ENCODE data around the gene CLHC1.
"Not testable (repeated sequence)": the region's sequence is repeated elsewhere in the genome, so short reads cannot be mapped to it uniquely, and the experiment has no call there.

CLHC1 gene

DNA sequence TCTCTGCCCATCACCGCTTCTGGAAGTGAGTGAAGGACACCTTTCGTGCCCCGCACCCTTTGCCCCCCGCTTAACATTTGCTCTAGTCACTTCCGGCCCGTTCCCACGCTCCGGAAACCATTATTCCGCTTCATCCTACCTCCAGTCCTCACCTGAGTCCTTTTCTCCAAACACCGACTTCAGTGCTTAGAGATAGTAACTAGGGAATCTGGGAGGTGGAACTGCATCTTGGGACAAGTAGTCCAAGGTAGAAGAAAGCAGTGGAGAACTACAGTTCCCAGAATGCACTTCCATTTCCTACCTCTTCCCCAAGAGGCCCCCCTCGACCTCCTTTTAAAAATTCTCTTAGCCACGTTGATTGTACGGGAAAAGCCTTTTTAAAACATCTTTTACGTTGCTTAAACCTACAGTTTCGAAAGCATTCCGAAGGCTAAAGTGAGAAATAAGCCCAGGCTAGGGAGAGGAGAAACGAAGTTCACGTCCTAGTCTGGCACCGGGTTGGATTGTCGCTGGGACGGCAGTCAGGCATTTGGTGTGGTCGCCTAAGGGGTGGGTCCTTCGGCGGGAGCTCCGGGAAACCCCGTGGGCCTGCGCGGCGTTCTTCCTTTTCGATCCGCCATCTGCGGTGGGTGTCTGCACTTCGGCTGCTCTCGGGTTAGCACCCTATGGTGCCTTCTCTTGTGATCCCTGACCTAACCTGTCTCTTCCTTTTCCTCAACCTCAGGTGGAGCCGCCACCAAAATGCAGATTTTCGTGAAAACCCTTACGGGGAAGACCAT, at the start of gene CLHC1, which contains the start of gene RPS27A:
Gene CLHC1, minus strand, starts transcription at position 210 of the 779 bp plus-strand sequence. CDS start 9,882 bp downstream, outside the sequence.
Gene RPS27A, plus strand, starts transcription at position 605 of the 779 bp plus-strand sequence. Its CDS starts 137 bp downstream, at position 742.
- peak; percentile 87 for DNase-seq

DNA sequence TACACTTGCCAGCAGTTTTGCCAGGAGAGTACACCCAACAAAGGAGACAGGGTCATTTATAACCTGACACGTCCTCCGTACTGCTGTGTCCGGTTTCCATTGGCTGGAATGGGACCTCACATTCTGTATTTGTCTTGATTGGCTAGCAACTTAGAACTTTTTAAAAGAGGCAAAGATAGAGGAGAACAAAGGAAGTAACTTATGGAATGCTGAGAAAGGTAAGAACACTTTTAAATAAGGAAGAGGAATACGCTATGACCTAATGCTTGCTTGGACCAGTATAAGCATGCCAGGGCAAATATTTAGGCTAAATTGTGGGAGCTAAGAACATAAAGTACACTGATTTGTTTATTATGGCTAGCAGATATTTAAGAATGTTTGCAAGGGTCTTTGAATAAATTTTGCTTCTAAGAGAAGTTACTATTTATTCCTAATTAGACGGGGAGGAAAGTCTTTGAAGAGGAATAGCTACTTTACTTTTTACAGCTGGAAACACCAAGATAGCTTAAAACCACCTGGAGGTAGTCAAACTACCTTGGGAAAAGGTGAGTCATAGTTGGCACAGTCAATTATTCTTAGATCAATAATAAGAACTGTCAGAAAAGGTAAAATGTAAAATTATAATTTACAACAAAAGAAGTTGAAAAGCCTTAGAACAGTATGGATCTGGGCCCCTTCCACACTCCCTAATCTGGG, 48.9 kb upstream of the CLHC1 start:
- DNase-seq = not testable (repeated sequence)

DNA sequence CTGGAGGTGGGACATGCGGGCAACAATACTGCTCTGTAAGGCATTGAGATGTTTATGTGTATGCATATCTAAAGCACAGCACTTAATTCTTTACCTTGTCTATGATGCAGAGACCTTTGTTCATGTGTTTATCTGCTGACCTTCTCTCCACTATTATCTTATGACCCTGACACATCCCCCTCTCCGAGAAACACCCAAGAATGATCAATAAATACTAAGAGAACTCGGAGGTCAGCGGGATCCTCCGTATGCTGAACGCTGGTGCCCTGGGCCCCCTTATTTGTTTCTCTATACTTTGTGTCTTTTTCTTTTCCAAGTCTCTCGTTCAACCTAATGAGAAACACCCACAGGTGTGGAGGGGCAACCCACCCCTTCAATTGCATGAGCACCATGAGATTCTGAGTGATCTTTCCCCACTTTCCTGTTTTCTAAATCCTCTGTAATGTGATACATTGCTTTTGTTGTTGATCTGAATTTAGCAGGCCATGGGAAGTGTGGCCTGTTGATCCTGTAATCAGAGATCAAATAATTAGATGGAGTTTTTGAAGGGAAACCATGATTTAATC, 47.8 kb upstream of the CLHC1 start:
- DNase-seq = not testable (repeated sequence)

DNA sequence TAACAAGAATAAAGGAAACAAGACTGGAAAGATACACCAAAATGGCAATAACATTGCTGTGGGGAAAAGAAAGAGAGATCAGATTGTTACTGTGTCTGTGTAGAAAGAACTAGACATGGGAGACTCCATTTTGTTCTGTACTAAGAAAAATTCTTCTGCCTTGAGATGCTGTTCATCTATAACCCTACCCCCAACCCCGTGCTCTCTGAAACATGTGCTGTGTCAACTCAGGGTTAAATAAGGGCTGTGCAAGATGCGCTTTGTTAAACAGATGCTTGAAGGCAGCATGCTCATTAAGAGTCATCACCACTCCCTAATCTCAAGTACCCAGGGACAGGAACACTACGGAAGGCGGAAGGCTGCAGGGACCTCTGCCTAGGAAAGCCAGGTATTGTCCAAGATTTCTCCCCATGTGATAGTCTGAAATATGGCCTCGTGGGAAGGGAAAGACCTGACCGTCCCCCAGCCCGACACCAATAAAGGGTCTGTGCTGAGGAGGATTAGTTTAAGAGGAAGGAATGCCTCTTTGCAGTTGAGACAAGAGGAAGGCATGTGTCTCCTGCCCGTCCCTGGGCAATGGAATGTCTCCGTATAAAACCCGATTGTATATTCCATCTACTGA, 47.2 kb upstream of the CLHC1 start:
- not testable (repeated sequence) for DNase-seq

DNA sequence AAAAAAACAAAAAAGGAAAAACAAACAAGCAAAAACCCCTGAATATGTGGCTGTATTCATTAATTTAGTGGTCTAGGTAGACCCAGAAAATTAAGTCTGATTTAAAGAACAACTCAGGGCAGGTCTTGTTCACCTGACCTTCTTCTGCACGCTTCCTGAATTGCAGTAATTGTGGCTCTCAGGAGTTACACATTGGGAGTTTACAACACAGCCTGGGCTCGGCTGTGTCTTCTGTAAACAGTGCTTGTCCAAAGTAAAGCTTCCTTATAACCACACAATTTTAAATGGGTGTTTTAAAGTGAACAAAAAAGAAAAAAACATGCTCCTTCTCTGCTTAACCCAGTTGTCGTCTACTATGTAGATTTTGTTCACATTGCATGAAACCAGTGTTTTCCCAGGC, 45.2 kb upstream of the CLHC1 start:
- DNase-seq = no peak

DNA sequence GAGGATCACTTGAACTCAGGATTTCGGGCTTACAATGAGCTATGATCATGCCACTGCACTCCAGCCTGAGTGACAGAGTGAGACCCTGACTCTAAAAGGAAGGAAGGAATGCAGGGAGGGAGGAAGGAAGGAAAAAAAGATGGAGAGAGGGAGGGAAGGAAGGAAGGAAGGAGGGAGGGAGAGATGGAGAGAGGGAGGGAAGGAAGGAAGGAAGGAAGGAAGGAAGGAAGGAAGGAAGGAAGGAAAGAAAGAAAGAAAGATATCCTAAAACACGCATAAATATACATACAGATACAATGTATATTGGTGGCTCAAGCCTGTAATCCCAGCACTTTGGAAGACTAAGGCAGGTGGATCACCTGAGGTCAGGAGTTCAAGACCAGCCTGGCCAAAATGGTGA, 42.3 kb upstream of the CLHC1 start:
- DNase-seq = not testable (repeated sequence)

DNA sequence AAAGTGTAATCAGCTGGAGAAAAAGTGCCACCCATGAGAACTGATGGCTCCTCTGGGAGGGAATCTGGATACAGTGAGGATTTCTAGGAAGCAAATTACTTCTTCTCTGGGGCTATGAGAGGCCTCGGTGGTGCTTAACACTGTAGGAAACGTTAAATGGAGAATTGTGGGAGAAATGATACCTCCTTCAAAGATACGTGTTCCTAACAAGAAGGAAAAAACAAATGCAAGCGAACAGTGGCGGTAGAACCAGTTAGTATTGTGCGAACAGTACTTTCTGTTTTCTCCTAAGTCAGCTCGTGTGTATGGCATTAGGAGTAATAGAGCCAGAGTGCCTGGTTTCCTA, 37.5 kb upstream of the CLHC1 start:
- no peak for DNase-seq

DNA sequence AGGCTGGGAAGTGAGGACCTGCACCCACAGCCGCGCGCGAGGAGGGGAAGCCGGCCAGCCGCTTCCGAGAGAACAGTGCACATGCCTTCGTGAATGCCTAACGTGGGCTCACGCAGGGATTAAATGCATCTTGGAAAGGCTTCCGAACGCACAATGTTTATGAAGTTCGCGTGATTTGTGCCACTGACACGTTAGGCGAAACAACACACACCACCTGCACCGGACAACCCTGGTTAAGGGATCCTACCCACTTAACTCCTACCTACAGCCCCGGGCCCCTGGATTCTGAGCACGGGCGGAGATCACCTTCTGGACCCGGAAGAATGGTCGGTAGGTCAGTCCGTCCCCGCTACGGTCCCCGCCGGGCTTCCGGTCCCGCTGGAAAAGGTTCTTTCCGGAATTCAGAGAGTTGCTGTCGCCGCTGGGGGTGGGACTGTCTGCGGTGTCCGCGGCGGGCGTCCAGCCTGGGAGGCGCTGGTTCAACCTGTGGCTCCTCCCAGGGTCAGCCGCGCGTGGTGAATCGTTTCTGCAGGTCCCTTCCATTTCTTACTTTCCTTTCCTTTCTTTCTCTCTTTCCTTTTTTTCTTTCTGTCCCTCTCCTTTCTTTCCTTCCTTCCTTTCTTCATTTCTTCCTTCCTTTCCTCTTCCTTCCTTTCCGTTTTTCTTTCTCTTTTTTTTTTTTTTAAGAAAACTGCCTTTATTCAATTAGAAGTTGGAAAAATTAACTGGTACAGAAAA, 37.0 kb upstream of the CLHC1 start, which contains the start of gene MTIF2:
Gene MTIF2, minus strand, starts transcription at position 325 of the 738 bp plus-strand sequence. CDS start 5,373 bp downstream, outside the sequence.
- DNase-seq = peak; percentile 84

DNA sequence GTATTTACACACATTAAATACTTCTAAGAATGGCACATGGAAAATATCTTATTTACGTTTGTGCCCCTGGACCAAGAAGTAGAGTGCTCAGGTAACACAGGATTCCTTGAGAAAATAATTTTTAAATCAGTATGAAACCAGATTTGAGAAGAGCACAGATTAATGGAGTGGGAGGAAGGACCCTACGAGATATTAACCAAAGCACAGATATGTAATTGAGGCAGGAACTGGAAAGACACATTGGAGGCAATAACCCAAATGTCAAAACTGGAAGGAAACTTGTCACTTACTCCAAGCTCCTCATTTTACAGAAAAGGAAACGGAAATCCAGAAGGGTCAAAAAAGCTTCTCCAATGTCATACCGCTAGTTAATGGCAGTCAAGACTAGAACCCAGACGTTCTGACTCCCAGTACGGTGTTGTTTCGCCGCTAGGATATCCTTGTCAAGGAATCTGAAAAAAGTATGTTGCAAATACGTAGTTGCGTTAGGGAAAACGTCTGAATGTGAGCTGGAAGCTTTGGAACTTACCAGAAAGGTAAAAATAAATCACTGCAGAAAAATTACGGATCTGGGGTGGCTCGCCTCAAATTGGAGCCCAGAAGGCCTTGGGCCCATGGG, 36.3 kb upstream of the CLHC1 start:
- no peak for DNase-seq

DNA sequence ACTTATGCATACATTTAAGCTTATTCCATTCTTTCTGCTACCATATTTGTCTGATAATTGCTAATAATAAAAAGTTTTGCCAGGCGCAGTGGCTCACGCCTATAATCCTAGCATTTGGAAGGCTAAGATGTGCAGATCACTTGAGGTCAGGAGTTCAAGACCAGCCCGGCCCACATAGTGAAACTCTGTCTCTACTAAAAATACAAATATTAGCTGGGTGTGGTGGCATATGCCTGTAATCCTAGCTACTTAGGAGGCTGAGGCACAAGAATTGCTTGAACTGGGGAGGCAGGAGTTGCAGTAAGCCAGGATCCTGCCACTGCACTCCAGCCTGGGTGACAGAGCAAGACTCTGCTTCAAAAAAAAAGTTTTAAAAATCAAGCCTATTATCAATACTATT, 27.5 kb upstream of the CLHC1 start:
- DNase-seq = not testable (repeated sequence)

DNA sequence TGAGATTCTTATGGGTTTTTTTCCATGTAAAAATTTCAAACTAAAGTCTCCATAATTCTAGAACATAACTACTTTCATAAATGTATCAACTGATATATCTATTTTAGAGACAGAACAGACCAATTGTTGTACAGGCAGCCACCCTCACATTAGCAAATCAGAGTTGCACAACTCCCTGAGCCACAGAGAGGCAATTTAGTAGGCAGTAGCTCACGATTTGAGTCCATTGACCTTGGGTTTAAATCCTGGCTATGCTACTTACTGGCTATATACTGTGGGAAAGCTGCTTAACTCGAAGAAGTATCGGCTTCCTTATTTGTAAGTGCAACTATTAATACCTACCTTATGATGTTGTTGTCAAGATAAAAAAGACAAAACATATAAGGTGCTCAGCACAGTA, 20.7 kb upstream of the CLHC1 start:
- no peak for DNase-seq

DNA sequence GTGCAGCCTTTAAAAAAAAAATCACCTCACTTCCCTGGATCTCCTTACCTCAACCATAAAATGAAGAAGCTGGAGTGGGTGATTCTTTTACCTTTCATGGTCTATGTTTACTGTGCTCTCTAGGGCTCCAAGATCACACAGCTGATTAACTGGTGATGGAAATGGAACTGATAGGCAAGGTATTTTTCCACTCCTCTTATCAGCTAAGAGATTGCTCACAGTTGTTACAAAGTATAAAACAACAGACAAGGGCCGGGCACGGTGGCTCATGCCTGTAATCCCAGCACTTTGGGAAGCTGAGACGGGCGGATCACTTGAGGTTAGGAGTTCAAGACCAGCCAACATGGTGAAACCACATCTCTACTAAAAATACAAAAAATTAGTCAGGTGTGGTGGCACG, 14.9 kb upstream of the CLHC1 start:
- DNase-seq = no peak

DNA sequence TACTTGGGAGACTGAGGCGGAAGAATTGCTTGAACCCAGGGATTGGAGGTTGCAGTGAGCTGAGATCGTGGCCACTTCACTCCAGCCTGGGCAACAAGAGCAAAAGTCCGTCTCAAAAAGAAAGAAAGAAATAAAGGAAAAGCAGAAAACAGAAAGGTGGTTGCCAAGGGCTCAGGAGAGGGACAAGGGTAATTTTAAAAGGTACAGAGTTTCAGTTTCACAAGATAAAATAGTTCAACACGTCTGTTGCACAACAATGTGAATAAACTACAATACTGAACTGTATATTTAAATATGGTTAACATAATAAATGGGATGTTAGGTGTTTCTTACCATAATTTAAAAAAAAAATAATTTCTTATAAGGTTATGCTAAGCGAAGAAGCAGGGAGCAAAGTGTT, 13.3 kb upstream of the CLHC1 start:
- DNase-seq = no peak

DNA sequence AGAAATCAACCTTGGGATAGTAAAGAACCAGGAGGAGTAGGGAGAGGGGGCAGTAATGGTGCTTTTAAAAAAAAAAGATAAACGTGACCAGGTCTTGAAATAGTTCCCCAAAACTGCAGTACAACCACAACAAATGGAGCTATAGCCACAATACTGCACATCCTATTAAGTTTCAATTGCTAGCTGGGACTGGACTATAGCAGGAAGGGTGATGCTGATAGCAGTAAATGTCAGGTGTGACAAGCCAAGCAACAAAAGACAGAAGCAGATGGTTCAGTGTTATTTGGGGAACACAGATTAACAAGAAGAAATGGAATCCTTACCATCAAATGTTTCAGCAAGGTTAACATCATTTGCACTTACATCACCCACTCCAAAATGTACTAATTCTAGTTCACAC, 10.5 kb upstream of the CLHC1 start:
- DNase-seq = no peak

DNA sequence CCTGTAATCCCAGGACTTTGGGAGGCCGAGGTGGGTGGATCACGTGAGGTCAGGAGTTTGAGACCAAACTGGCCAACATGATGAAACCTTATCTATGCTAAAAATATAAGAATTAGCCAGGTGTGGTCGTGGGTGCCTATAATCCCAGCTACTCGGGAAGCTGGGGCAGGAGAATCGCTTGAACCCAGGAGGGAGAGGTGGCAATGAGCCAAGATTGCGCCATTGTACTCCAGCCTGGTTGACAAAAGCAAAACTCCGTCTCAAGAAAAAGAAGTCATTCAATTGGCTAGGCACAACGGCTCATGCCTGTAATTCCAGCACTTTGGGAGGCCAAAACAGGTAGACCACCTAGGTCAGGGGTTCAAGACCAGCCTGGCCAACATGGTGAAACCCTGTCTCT, 9.5 kb upstream of the CLHC1 start:
- not testable (repeated sequence) for DNase-seq

DNA sequence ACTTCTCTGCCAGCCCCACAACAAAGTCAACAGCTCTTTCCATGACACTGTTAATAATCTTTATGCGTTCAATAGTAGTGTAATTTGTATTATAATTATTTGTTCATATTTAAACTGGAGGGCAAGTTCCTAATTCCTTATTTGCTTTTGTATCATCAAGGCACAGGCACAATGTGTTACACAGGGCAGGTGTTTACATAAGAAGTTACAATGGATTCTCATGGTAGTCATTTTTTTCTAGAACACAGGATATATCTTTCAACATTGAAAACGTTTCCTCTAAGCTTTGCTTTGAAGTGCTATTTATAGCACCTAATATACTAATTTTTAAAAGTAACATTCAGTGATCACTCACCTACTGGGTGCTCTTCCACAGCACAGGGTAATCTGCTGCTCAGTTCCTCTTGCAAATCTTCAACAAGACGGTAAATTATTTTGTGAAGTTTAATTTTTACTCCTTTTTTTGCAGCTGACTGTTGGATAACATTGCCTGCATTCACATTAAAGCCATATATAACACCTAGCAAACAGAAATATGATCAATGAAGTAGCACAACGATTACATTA, 7.6 kb upstream of the CLHC1 start:
- no peak for DNase-seq

DNA sequence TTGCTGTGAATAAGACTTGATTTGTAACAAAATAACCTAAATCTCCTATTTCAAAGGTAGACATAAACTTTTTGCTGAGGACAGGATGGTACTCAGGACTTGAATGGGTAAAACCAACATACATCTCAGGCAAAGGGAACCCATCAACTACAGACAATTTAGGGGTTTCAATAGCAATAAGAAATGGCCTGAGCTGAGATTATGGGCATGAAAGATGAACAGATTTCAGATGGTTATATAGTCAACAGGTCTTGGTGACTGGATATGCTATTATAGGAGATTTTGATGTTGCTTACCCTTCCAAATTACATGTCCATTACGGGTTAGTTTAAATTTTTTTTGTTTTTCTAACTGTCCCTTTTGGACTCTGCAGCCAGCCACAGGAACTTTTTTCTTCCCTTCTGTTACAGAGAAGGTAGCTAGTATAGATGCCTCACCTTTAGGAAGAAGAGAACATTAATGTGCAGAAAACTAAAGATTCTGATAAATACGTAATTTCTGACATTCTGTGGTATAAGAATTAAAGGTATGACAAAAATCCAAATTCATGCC, 5.0 kb upstream of the CLHC1 start:
- DNase-seq = no peak

DNA sequence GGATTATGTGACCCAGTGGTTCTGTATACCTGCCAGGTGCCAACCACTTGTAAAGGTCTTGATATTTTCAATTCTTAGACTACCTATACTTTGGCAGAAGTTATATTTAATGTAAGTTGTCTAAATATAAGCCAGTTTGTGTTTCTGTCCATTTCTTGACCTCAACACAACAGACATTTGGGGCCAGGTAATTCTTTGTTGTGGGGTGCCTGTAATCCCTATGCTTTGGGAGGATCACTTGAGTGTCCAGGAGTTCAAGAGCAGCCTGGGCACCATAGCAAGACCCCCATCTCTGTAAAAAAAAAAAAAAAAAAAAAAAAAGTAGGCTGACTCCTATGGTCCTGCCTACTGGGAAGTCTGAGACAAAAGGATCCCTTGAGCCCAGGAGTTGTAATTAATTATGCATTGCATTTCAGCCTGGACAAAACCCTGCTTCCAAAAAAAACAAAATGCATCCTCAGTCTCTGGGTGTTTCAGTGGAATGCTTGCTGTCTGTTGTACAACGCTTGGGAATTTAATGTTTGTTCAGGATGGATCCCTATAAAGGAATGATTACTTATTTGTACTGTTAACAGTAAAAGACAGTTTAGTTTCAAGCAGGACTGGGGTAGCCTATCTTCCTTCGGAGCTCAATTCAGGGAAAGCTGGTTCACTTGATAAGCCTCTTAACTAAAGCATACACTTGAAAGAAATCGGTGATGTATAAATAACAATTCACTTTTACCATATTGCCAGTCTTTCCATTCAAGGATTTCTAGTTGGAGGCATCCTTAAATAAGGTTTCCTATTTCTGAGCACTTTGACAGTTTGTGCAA, 3.8 kb upstream of the CLHC1 start:
- DNase-seq = no peak

DNA sequence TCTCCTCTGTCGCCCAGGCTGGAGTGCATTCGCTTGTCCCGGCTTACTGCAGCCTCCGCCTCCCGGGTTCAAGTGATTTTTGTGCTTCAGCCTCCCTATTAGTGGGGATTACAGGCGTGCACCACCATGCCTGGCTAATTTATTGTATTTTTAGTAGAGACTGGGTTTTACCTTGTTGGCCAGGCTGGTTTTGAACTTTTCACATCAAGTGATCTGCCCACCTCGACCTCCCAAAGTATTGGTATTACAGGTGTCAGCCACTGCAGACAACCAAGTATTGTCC, 1.5 kb upstream of the CLHC1 start:
- DNase-seq = no peak

DNA sequence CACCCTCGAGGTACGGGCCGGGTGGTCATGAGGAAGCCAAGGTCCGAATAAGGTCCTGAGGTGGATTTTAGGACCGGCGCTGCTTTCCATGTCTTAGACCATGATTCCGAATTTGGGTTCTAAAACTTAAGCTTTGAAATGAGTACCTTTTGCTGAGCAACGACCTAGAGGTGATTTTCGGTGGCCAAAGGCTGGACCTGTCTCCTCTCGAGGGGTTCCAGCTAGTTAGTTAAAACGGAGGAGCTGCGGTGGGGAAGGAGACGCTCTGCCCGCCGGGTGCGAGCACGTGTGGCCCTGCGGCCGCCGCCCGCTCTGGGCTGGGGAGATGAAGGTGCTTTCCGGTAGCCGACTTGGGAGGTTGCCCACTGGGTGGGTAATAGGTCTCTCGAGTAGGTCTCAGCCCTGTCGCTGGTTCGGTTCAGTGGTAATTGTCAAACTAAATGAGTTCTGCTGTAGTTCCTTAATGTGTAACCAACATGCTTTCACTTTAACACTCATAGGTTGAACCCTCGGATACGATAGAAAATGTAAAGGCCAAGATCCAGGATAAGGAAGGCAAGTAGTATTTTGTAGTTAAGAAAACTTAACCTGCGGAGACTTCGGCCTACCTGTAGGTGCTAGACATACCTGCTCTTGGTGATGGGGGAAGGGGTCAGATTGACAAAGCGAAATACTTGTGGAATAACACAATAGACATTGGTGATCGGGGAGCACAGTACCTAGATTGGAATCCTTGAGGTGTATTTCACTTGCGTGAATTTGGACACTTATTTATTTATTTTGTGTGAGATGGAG, 967 bp upstream of the CLHC1 start:
- no peak for DNase-seq

All from NCI-H1092 (cell line).